NCI-H2107 treated with DMSO at 0.1 percent for 48 hours (cell line): ENCODE data around the gene CABLES1.

ENCODE experiments used
- DNase-seq: peaks from one replicate; lab custom pipeline; 2025; ENCODE audit not compliant: unreplicated experiment; lab: John Stamatoyannopoulos, UW

CABLES1 gene

DNA sequence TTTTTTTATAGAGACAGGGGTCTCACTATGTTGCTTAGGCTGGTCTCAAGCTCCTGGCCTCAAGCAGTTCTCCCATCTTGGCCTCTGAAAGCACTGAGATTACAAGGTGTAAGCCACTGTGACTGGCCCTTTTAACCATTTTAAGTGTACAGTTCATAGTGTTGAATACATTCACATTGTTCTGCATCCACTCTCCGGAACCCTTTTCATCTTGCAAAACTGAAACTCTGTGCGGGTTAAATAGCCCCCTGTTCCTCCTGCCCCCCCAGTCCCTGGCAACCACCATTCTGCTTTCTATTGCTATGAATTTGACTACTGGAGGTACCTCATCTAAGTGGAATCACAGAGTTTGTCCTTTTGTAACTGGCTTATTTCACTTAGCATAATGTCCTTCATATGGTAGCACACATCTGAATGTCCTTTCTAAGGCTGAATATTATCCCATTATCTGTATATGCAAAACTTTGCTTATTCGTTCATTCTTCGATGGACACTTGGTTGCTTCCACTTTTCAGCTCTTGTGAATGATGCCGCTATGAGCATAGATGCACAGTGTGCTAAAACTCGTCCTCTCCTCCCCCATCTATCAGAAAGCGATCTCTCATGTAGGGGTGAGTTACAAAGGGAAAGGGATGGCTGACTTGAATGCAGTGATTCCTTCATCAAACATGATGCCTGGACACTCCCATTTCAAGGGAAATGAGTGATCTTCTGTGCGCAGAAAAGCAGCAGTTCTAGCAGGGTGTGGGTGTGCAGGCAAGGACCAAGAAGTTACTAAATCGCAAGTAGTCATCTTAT is 30.2 kb downstream of the CABLES1 start:
- no peak for DNase-seq

DNA sequence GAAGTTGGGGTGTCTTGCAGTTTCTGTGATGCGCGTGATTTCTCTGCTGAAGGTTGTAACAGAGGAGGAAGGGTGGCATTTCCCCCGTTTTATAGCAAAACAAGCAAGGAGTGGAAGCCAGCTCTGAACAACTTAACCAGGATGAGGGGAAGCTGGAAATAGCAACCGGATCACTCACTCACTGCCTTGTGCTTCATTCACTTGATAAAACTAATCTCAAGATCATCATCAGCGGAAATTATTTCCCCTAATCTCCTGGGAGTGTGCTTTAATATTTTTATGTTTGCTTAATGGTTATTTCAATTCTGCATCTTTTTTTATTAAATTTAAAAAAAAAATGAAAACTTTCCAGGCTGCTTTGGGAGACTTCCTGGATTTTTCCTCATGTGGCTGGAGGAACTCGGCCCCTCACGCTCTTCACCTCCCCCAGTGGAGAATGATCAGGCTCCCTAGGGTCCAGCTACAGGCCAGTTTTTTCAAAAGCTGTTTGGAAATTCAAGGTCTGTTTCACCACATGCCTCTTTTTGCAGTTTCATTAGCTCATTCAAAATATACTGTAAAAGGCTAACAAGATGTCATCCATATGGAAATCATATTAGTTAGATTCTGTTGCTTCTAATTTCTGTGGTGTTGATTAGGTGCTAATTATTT is 31.7 kb downstream of the CABLES1 start:
- no peak for DNase-seq

DNA sequence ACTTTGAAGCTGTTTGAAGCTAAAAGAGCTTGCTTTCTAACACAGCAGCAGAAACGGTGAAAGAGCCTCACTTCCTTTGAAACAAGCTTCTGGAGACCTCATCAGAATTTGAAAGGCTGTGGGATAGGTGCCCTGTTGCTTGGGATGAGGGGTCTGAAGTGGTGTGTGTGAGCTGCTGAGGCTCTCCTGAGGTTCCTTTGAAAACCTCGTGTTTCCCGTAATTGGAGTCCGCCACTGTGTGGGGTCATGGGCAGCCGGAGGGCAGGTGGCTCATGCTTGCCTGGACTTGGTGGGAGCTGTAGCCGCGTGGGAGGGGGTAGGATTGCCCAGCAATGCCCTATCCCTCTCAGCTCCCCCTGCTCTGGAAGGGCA is 34.4 kb downstream of the CABLES1 start:
- no peak for DNase-seq

DNA sequence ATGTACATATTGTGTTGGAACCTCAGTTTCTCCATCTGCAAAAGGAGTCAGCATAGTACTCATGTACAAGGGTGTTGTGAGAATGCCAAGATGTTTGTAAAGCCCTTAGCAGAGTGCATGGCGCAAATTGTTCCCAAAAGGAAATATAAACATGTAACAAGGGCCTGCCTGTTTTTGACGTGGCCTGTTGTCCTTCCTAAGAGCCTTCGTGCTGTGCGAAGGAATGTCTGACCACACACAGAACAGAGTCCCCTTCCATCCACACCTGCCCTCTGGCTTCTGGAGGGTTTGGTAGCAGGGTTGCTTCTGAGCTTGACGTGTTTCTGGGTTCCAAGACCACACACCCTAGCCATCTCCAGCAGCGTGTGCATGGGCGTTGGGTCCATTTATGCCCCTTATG is 34.9 kb downstream of the CABLES1 start:
- DNase-seq, result no peak

DNA sequence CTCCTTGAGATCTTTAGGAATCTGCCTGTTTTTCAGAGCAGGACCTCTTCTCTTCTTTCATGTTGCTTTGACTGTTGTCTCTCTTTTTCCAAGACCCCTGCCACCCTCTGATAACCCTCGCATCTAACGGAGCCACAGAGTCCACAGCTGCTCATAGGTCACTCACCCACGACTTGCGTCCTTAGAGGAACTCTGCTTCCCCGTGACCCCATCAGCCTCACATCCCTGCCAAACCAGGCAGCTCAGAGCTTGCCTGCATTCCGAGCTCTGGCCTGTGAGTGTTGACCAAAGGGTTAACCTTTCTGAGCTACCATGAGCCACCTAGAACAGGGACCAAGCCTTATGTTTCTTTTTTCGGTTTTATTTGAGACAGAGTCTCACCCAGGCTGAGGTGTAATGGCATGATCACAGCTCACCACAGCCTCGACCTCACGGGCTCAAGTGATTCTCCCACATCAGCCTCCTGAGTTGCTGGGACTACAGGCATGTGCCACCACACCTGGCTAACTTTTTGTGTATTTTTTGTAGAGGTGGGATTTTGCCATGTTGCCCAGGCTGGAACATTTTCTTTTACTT is 36.4 kb downstream of the CABLES1 start:
- no peak for DNase-seq

DNA sequence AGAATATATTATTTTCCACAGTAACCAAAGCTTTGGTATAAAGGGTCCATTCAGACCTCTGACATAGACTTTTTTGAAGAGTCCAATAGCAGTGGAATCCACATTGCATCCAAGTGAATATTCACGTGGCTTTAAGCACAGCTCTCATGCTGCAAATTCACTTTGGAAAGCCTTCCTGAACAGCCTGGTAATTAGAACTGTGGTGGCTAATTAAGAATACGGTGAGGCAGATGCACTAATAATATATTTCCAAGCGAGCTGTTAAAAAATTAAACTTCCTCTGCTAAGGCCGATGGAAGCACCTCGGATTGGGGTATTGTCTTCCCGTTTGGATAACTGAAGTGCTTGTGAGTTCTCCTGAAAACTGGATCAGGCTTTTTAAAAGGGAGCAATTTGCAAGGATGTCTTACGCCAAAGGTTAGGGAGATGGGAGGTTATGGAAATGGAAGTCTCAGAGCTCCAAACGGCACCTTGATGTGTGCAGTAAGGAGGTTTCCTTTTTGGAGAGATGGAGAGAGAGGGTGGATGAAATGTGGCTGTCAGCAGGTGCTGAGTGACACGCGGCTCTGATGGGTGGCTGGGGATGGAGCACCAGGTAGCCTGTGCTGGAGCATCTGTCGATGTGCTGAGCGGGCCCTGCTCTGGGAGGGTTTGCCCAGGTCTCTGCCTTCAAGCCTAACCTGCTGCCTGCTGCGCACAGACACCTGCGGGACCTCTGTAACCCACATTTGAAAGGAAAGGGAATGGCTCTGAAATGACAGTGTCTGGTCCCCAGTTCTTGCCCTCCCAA is 37.5 kb downstream of the CABLES1 start:
- no peak for DNase-seq

DNA sequence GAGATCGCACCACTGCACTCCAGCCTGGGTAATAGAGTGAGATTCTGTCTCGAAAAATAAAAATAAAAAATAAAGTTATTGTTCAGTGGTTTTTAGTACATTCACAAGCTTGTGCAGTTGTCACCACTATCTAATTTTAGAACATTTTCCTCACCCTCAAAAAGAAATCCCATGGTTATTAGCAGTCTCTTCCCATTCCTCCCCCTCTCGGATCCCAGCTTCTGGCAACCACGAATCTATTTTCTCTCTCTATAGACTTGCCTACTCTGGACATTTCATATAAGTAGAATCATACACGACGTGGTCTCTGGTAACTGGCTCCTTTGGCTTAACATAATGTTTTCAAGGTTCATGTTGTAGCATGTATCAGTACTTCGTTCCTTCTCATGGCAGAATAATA is 38.6 kb downstream of the CABLES1 start:
- no peak for DNase-seq

DNA sequence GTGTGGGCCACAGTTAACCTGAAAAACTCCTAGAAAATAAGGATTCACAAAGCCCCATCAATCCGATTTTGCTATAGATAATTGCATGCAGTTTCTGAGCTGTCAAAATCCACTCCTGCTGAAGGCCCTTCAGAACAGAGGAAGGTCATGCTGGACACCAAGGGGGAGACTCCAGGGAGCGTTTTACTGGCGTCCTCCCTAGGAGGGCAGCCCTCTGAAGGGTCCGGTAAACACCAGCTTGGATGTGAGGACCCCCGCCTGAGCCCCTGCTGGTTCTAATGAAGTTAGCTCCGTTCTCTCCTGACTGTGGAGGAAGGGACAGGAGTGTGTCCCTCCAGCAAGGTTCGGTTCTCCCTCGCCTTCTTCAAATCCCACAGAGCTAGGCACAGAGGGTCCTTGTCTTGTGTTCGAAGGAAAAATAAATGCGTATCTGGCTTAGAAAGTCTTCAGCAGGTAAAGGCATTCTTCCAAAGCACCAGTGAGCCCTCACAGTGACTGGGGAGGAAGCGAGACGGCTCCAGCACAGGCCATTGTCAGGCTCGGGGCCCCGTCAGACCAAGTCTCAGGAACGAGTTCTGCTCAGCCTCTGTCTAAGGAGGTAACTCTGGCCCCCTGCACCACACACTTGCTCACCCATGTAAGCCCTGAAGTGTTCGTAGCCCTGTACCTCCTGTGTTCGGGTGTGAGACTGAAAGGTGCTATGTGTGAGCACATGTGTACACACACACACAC is 41.6 kb downstream of the CABLES1 start:
- DNase-seq, result no peak

DNA sequence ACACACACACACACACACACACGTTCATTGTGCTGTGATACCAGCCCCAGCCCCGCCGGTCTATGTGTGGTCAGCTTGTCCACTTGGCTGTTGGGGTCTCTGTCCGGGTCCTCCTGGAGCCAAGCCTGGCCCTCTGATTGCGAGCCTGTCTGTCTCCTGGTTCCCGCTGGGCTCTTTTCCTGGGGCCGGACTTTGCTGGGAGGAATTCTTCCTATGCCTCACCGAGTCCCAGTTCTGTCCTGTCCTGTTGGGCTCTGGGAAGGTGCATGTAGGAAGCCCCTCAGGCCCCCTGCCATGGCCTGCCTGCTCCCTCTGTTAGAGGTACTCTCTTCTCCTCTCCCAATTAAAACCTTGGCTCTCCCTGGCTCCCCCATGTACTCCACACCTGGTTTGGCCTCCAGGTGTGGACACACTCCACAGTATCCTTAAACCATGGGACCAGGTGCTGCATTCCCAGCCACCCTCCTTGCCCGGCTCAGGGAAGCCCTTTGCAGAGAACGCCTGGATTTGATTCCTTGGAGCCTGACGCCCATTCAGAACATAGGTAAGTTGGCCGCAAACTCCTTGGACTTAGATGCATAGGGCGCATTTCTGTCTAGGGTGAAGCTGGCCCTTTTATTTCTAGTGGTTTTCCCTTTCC is 42.3 kb downstream of the CABLES1 start:
- DNase-seq, result no peak

DNA sequence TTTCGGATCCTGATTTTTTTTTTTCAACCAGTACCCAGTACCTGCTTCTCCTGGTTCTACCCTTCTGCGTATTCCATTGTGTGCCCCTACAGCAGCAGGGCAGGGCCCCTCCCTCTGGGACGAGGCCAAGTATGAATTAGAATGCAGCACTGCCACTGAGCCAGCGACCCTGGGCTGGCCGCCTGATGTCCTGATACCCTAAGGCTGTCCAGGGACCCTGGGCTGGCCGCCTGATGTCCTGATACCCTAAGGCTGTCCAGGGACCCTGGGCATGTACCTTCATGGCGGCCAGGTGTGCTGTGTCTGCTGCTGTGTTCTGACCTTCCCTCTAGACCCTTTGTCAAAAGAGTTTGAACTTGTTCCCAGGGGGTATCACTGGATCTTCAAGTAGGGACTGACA is 42.9 kb downstream of the CABLES1 start:
- DNase-seq, result no peak

DNA sequence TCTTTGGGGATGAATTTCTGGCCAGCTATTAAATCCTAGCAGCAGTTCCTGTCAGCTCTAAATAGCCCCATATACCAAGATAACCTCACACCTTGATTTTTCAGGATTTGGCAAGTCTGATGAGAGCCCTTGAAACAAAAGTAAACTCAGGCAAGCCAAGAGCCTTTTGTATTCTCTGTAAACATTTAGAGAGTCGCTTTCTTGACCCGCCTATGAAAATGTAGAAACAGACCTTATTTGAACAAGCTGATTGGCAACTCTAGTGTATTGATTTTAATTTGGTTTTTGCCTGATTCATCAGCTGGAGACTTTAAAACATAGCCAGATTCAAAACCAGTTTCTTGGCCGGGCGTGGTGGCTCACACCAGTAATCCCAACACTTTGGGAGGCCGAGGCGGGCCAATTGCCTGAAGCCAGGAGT is 43.4 kb downstream of the CABLES1 start:
- DNase-seq, result no peak

DNA sequence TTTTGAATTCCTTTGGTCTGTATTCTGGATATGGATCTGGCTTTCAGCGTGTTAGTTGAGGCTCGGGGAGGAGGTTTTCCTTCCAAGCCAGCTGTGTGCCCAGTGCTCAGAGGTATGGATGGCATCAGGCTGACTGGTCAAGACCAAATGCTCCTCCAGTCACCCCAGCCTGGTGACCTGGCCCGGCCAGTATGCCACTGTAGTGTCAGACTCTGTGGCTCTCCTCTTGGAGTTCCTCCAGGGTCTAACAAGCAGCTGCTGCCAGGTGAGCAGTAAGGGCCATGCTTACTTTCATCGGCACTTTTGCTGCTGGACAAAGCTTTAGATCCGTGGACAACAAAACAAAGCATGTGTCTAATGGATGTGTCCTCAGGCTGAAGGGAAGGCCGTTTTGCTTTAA is 44.1 kb downstream of the CABLES1 start:
- no peak for DNase-seq

DNA sequence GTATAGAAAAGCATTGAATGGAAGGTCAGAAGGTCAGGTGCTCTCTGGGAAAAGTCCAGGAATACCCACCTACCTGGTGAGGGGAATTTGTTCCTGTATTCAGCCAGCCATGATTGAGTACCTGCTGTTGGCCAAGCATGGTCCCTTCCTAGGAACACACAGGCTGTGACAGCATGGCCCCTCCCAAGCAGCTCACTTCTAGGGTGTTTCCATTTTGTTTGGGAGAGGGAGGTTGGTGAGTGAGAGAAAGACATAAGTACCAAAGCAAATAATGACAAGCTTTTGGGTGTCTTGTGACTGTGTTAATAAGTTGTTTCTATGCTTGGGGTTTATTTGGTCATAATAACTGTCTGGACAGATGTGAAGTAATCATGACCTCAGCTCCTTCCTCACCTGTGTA is 46.3 kb downstream of the CABLES1 start:
- DNase-seq, result no peak

DNA sequence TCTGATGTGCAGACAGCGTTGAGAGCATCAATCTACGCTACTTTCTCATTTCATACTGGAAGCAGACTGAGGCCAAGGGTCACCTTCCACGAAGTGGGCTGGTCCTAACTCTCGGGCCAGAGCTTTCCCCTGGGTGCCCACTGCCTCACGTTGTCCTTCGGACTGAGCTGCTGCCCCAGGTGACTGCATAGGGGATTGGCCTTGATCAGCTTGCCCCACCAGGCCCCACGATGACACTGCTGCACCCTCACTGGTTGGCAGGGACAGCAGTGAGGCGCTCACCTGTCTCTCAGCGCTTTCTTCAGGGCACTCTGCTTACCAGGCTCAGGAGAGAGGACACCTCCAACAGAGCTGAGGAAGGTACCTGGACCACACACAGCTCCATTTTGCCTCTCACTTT is 47.3 kb downstream of the CABLES1 start:
- DNase-seq, result no peak

DNA sequence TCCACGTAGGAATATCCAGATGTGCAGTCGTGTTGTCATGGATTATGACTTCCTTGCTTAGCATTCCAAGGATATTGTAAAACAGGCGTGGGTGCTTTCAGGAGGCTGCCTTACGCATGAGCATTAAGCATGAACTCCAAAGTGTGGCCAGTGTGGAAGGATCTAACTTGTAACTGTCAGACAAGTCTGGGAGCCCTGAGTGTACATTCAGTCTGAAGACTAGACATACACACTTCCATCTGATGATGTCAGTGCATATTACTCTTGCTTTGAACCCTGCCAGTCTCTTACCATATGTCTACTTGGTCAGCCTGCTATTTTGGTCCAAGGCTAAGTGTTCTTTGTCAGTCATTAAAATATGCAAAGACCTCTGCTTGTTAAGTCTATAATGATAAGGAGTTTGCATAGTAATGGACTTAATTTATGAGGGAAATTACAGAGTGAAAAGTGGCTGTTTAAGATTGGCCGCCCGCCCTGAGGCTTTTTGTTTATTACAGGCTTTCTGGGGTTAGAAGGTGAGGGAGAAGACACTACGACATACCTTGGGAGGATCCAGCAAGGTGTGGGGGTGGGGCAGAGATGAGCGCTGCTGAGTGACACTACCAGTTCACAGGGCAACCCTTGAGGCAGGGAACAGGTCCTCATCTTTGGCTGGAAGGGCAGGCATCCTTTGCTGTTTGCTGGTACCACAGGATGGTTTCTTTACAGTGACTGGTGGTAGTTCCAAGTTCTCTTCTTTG is 48.3 kb downstream of the CABLES1 start:
- DNase-seq, result no peak

DNA sequence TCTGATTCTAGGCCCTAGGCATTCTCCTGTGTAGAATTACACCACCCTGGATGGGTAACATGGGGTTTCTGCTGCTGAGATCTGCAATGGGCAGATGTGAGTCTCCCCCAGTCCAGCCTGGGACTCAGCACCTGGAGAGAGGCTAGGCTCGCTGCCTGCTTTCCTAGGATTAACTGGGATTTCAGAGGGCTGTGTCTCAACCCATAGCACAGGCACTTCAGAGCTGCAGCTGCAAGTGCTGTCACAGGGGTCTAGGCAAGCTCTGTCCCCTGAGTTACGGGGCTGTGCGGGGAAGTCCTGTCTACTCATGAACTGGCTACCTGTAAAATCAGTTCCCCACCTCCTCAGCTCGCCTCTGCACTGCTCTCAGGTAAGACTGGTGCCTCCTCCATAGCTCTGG is 51.5 kb downstream of the CABLES1 start:
- no peak for DNase-seq

DNA sequence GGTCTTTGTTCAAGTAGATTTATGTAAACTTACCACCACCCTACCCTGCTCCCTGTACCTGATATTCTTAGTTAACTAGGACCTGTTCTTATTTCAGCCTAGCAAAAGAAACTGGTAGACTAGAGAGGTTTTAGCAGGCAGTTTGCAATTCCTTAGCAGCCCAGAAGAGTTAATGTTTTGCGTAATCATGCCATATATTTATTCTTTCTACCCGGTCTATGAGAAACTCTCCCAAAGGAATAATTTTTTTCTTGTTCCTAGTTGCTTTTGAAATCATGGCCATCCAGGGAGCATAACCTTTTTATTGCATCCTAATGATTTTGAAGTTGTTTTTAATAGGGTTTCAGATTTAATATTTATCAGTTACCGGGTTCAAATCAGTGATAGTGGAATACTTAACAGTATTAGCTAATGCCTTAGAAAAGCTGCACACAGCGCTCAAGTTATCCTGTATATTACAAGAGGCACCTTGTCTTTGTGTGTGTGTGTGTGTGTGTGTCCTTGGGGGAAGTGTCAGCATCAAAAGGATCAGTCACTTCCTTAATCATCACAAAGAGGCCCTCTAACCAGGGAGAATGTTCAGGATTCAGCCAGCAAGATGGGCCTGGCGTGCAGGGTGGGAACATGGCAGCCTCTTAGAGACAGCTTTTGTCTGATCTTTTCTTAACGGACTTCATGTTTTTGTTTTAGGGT is 52.9 kb downstream of the CABLES1 start:
- DNase-seq, result no peak

DNA sequence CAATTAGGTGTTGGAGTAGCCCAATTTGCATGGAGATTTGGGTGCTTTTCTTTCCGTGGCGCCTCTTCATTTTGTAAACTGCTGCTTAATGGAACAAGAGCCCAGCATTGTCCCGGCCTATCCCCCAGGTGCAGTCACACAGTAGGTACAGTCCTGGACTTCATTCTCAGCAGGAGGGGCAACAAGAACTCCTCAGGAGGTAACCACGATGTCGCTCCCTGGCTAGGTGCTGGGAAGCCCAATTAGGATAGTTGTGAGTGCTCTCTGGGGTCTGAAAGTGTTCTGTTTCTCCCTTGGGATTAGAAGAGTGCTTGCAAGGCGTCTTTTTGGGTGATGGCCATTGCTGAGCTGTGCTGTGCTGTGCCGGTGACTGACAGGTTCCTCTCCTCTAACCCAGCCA is 53.8 kb downstream of the CABLES1 start:
- peak; percentile 56 for DNase-seq
